SHP77 (cell line): ENCODE measurements around the gene GTPBP2.
"Not testable (repeated sequence)": the region's sequence is repeated elsewhere in the genome, so short reads cannot be mapped to it uniquely, and the experiment has no call there.

ENCODE experiments used
- DNase-seq, 2 experiments: peaks; one replicate each; lab custom pipeline; 2025; lab: John Stamatoyannopoulos, UW

Gene GTPBP2

GRCh38 chr6:43624786-43625288 is 4.2 kb downstream of the GTPBP2 start:
- DNase-seq = no peak

GRCh38 chr6:43623880-43624785 is 4.9 kb downstream of the GTPBP2 start:
- DNase-seq = no peak

GRCh38 chr6:43622541-43622940 is 6.5 kb downstream of the GTPBP2 start:
- DNase-seq = no peak

GRCh38 chr6:43621836-43622180 is 7.3 kb downstream of the GTPBP2 start:
- DNase-seq = no peak

GRCh38 chr6:43621078-43621835 is 7.8 kb downstream of the GTPBP2 start:
- DNase-seq = no peak

- DNase-seq = no peak
Observed at GRCh38 chr6:43616725-43617472, 12.2 kb downstream of the GTPBP2 start.

- no peak for DNase-seq
Observed at GRCh38 chr6:43614396-43614730, 14.7 kb downstream of the GTPBP2 start.

- no peak for DNase-seq
Observed at GRCh38 chr6:43613721-43614395, 15.2 kb downstream of the GTPBP2 start.

GRCh38 chr6:43610431-43610830 is 18.6 kb downstream of the GTPBP2 start:
- DNase-seq = no peak

GRCh38 chr6:43609402-43609801 is 19.7 kb downstream of the GTPBP2 start:
- no peak for DNase-seq

GRCh38 chr6:43608807-43609206 is 20.3 kb downstream of the GTPBP2 start:
- DNase-seq = no peak

- DNase-seq = peak; percentile 47 to 52
Observed at GRCh38 chr6:43608310-43608763, 20.7 kb downstream of the GTPBP2 start.

GRCh38 chr6:43606019-43606418 is 23.0 kb downstream of the GTPBP2 start:
- DNase-seq = no peak

- DNase-seq = no peak
Observed at GRCh38 chr6:43604174-43604573, 24.9 kb downstream of the GTPBP2 start.

- DNase-seq = no peak
Observed at GRCh38 chr6:43600595-43600994, 28.5 kb downstream of the GTPBP2 start.

GRCh38 chr6:43593938-43594337 is 35.1 kb downstream of the GTPBP2 start:
- no peak for DNase-seq

- DNase-seq = not testable (repeated sequence)
Observed at GRCh38 chr6:43589564-43589963, 39.5 kb downstream of the GTPBP2 start.

- no peak for DNase-seq
Observed at GRCh38 chr6:43588194-43588593, 40.9 kb downstream of the GTPBP2 start.

GRCh38 chr6:43584892-43585570 is 44.0 kb downstream of the GTPBP2 start:
- DNase-seq = no peak

GRCh38 chr6:43582911-43583310 is 46.2 kb downstream of the GTPBP2 start:
- no peak for DNase-seq

GRCh38 chr6:43579171-43579570 is 49.9 kb downstream of the GTPBP2 start:
- DNase-seq = no peak
